ENCODE data around the gene ZNF726. TPM values are rescaled to one million over a fixed set of nuclear protein-coding genes. Genes with fewer than 3 reads are reported as not detected.

Gene ZNF726
- total RNA-seq, 1 donor from 2014 or later = 2.2 TPM

- no peak for TF ChIP-seq CTCF (IDR thresholded peaks at IDR 0.05)
- Mint-ChIP-seq H3K4me1 (ENCODE audit: unreplicated experiment) (no peaks in the 10 kb centered on the region), H3K27ac (ENCODE audit: unreplicated experiment) (no peak overlapping the region), H3K4me3 (ENCODE audit: unreplicated experiment) (no peak overlapping the region), H3K36me3 (ENCODE audit: unreplicated experiment) (no peaks in the 10 kb centered on the region), H3K9me3 (ENCODE audit: unreplicated experiment) (peaks cover 62% of the 10 kb centered on the region), H3K27me3 (ENCODE audit: unreplicated experiment) (no peaks in the 10 kb centered on the region)
- no peak for DNase-seq (ENCODE audit: extremely low spot score, unreplicated experiment)
Observed at GRCh38 chr19:23904406-23904805, 10.3 kb upstream of the ZNF726 start.

- Mint-ChIP-seq H3K27me3 (ENCODE audit: unreplicated experiment) (no peaks in the 10 kb centered on the region), H3K36me3 (ENCODE audit: unreplicated experiment) (no peaks in the 10 kb centered on the region), H3K4me1 (ENCODE audit: unreplicated experiment) (no peaks in the 10 kb centered on the region), H3K9me3 (ENCODE audit: unreplicated experiment) (peaks cover 55% of the 10 kb centered on the region), H3K4me3 (ENCODE audit: unreplicated experiment) (no peak overlapping the region), H3K27ac (ENCODE audit: unreplicated experiment) (no peak overlapping the region)
- no peak for DNase-seq (ENCODE audit: extremely low spot score, unreplicated experiment)
- no peak for TF ChIP-seq CTCF (IDR thresholded peaks at IDR 0.05)
Observed at GRCh38 chr19:23905771-23906170, 8.9 kb upstream of the ZNF726 start.

DNA sequence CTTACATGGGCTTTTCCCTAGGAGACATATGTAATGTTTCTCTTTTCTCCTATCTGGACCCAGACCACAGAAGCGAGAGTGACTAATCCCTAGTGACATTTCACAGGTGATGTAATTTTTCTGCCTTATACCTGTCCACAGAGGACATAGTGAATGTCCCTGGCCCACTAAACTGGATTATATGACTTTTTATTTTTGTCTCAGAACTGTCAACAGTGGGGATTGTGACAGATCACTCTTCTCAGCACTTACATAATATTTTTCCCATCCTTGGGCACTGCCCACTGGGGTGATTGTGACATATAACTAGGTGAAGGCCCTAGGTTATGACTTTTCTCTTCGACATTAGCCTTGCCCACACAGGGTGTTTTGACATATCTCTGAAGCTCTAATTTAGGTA, 7.9 kb upstream of the ZNF726 start:
- DNase-seq (ENCODE audit: extremely low spot score, unreplicated experiment) = no peak

GRCh38 chr19:23908165-23908564, 6.5 kb upstream of the ZNF726 start:
- TF ChIP-seq CTCF (IDR thresholded peaks at IDR 0.05) = no peak
- no peak for DNase-seq (ENCODE audit: extremely low spot score, unreplicated experiment)
- H3K4me3 Mint-ChIP-seq (ENCODE audit: unreplicated experiment) = no peak overlapping the region
- no peaks in the 10 kb centered on the region for H3K27me3 Mint-ChIP-seq (ENCODE audit: unreplicated experiment)
- peaks cover 48% of the 10 kb centered on the region for H3K9me3 Mint-ChIP-seq (ENCODE audit: unreplicated experiment)
- H3K4me1 Mint-ChIP-seq (ENCODE audit: unreplicated experiment) = no peaks in the 10 kb centered on the region
- no peaks in the 10 kb centered on the region for H3K36me3 Mint-ChIP-seq (ENCODE audit: unreplicated experiment)
- H3K27ac Mint-ChIP-seq (ENCODE audit: unreplicated experiment) = no peak overlapping the region

More for the DNA sequence above, 7.9 kb upstream of the ZNF726 start:
- Mint-ChIP-seq H3K9me3 (ENCODE audit: unreplicated experiment) (peaks cover 49% of the 10 kb centered on the region), H3K4me1 (ENCODE audit: unreplicated experiment) (no peaks in the 10 kb centered on the region), H3K4me3 (ENCODE audit: unreplicated experiment) (no peak overlapping the region), H3K27ac (ENCODE audit: unreplicated experiment) (no peak overlapping the region), H3K36me3 (ENCODE audit: unreplicated experiment) (no peaks in the 10 kb centered on the region), H3K27me3 (ENCODE audit: unreplicated experiment) (no peaks in the 10 kb centered on the region)
- no peak for TF ChIP-seq CTCF (IDR thresholded peaks at IDR 0.05)

- no peak for DNase-seq (ENCODE audit: extremely low spot score, unreplicated experiment)
- H3K4me1 Mint-ChIP-seq (ENCODE audit: unreplicated experiment) = no peaks in the 10 kb centered on the region
- H3K4me3 Mint-ChIP-seq (ENCODE audit: unreplicated experiment) = no peak overlapping the region
- H3K9me3 Mint-ChIP-seq (ENCODE audit: unreplicated experiment) = peaks cover 46% of the 10 kb centered on the region
- no peak for TF ChIP-seq CTCF (IDR thresholded peaks at IDR 0.05)
- no peak overlapping the region for H3K27ac Mint-ChIP-seq (ENCODE audit: unreplicated experiment)
- no peaks in the 10 kb centered on the region for H3K36me3 Mint-ChIP-seq (ENCODE audit: unreplicated experiment)
- H3K27me3 Mint-ChIP-seq (ENCODE audit: unreplicated experiment) = no peaks in the 10 kb centered on the region
Observed at GRCh38 chr19:23909222-23909621, 5.5 kb upstream of the ZNF726 start.

Data from osteocyte (in vitro differentiated cells).